ENCODE results near the gene CDK17. TPM values are rescaled to one million over a fixed set of nuclear protein-coding genes. Genes with fewer than 3 reads are reported as not detected.

Gene CDK17
- polyA plus RNA-seq, 1 of the 3 experiments (the other 2 are of a cell fraction): 11.7 TPM

DNA sequence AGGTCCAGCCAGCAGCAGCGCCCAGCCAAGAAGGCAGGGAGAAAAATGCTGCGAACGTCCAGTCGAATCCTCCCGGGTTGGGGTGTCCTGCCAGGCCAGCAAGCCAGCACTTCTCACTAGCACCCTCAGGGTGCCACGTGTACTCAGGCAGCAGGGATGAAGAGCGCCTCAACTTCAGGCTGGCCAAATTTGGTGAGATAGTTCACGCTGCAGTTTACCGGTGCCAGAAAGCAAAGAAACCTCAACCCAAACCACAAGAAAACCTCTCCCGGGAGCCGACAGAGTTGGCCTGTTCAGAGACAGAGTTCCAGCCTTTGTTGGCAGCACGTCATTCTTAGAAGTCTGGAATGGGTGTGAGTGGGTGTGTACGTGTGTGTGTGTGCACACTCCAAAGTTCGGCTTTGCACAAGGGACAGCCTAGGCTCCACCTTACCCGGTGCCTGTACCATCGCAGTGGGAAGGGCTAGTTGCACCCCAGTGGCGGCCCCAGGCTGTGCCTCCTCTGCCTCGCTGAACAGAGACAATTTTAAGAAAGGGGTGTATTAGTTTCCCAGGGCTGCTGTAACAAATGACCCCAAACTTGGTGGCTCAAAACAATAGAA, 163.9 kb downstream of the CDK17 start:
- TF ChIP-seq FOXM1 (IDR thresholded peaks at IDR 0.05; ENCODE audit: low read depth) (no peak), JUND (IDR thresholded peaks at IDR 0.05) (no peak), FOSL2 (IDR thresholded peaks at IDR 0.05; ENCODE audit: borderline replicate concordance, low read depth) (no peak), NFIC (IDR thresholded peaks at IDR 0.05; ENCODE audit: borderline replicate concordance) (no peak), YY1 (IDR thresholded peaks at IDR 0.05; ENCODE audit: low read depth) (no peak), GABPA (IDR thresholded peaks at IDR 0.05; ENCODE audit: low read depth) (no peak), RXRA (IDR thresholded peaks at IDR 0.05; ENCODE audit: borderline replicate concordance, low read depth) (no peak), EP300 (IDR thresholded peaks at IDR 0.05; ENCODE audit: borderline replicate concordance in 1 of 2, low read depth in 1 of 2, low read length in 1 of 2) (no peak), POLR2AphosphoS5 (IDR thresholded peaks at IDR 0.05; ENCODE audit: low read depth, low read length) (no peak), ELF1 (IDR thresholded peaks at IDR 0.05) (no peak), NRF1 (IDR thresholded peaks at IDR 0.05; ENCODE audit: low read depth, low read length) (no peak), MXI1 (IDR thresholded peaks at IDR 0.05; ENCODE audit: low read depth, low read length) (no peak)
- TF ChIP-seq, protein P1, sequence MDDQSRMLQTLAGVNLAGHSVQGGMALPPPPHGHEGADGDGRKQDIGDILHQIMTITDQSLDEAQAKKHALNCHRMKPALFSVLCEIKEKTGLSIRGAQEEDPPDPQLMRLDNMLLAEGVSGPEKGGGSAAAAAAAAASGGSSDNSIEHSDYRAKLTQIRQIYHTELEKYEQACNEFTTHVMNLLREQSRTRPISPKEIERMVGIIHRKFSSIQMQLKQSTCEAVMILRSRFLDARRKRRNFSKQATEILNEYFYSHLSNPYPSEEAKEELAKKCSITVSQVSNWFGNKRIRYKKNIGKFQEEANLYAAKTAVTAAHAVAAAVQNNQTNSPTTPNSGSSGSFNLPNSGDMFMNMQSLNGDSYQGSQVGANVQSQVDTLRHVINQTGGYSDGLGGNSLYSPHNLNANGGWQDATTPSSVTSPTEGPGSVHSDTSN (IDR thresholded peaks at IDR 0.05): no peak
- TF ChIP-seq, protein P2, sequence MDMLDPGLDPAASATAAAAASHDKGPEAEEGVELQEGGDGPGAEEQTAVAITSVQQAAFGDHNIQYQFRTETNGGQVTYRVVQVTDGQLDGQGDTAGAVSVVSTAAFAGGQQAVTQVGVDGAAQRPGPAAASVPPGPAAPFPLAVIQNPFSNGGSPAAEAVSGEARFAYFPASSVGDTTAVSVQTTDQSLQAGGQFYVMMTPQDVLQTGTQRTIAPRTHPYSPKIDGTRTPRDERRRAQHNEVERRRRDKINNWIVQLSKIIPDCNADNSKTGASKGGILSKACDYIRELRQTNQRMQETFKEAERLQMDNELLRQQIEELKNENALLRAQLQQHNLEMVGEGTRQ (IDR thresholded peaks at IDR 0.05; ENCODE audit: borderline replicate concordance, low read depth, low read length): no peak
- TF ChIP-seq, protein P3, sequence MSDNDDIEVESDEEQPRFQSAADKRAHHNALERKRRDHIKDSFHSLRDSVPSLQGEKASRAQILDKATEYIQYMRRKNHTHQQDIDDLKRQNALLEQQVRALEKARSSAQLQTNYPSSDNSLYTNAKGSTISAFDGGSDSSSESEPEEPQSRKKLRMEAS (IDR thresholded peaks at IDR 0.05; ENCODE audit: low read depth): no peak
- TF ChIP-seq, protein P4, sequence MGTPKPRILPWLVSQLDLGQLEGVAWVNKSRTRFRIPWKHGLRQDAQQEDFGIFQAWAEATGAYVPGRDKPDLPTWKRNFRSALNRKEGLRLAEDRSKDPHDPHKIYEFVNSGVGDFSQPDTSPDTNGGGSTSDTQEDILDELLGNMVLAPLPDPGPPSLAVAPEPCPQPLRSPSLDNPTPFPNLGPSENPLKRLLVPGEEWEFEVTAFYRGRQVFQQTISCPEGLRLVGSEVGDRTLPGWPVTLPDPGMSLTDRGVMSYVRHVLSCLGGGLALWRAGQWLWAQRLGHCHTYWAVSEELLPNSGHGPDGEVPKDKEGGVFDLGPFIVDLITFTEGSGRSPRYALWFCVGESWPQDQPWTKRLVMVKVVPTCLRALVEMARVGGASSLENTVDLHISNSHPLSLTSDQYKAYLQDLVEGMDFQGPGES (IDR thresholded peaks at IDR 0.05; ENCODE audit: low read depth, low read length): no peak
- TF ChIP-seq, protein P5, sequence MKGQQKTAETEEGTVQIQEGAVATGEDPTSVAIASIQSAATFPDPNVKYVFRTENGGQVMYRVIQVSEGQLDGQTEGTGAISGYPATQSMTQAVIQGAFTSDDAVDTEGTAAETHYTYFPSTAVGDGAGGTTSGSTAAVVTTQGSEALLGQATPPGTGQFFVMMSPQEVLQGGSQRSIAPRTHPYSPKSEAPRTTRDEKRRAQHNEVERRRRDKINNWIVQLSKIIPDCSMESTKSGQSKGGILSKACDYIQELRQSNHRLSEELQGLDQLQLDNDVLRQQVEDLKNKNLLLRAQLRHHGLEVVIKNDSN (IDR thresholded peaks at IDR 0.05; ENCODE audit: borderline replicate concordance, low read depth): no peak
- peaks cover 94% of the 10 kb centered on the region for H4K20me1 ChIP-seq (ENCODE audit: insufficient read depth)
- H3K9me3 ChIP-seq: no peaks in the 10 kb centered on the region
- 85% methylated on average over 11 of the region's 18 CpGs for WGBS (ENCODE audit: low lambda C conversion rate)
- peaks cover 90% of the 10 kb centered on the region for H3K79me2 ChIP-seq (ENCODE audit: insufficient read depth)
- peak overlapping the region in 1 of 2 experiments; percentile 89; a peak in 2 of 4 replicates for H3K27ac ChIP-seq (ENCODE audit: low read depth in 2 of 2, low read length in 1 of 2)
- no peaks in the 10 kb centered on the region for H3K9me2 ChIP-seq
- no peaks in the 10 kb centered on the region for H3K27me3 ChIP-seq (ENCODE audit: insufficient read depth)
- peaks cover 18% of the 10 kb centered on the region for H3F3A ChIP-seq (replicated peaks; ENCODE audit: insufficient read depth)
- H3K4me3 ChIP-seq (ENCODE audit: low read depth in 2 of 2, low read length in 1 of 2): no peak overlapping the region
- H2AFZ ChIP-seq (ENCODE audit: low read depth): no peak overlapping the region
- H3K36me3 ChIP-seq (replicated peaks in 1 of 2; ENCODE audit: control insufficient read depth in 1 of 2, insufficient read depth in 2 of 2, low read length in 1 of 2): peaks cover 0 to 14% of the 10 kb centered on the region in 2 experiments
- DNase-seq: no peak
- peak overlapping the region; percentile 68; the same call in 1 of the 2 replicates for H3K4me2 ChIP-seq
- ChIA-PET POLR2A (no interaction called here), CTCF (no interaction called here)
- no peak overlapping the region for H3K9ac ChIP-seq
- peaks cover 33 to 50% of the 10 kb centered on the region in 2 experiments for H3K4me1 ChIP-seq (ENCODE audit: control insufficient read depth in 1 of 2, insufficient read depth in 2 of 2, low read depth in 1 of 2, low read length in 1 of 2)
